Activated T-cell treated with anti-CD3 and anti-CD28 coated beads for 4 hours (primary cell): ENCODE results near the gene KRTAP10-8.
"Not testable (repeated sequence)": the region's sequence is repeated elsewhere in the genome, so short reads cannot be mapped to it uniquely, and the experiment has no call there.

ENCODE experiments used
- DNase-seq: peaks from one replicate; pipeline ENCODE4 v3.0.0-alpha.2; 2020

Gene KRTAP10-8

DNA sequence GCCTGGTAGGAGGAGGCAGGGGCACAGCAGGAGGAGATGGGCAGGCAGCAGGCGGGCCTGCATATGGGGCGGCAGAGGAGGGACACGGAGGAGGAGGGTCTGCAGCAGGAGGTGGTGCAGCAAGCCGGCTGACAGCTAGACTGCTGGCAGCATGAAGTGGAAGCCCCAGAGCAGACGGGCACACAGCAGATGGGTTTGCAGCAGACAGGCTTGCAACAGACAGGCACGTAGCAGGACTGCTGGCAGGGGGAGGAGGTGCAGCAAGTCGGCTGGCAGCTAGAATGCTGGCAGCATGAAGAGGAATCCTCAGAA is 32.1 kb upstream of the KRTAP10-8 start:
- DNase-seq: no peak

DNA sequence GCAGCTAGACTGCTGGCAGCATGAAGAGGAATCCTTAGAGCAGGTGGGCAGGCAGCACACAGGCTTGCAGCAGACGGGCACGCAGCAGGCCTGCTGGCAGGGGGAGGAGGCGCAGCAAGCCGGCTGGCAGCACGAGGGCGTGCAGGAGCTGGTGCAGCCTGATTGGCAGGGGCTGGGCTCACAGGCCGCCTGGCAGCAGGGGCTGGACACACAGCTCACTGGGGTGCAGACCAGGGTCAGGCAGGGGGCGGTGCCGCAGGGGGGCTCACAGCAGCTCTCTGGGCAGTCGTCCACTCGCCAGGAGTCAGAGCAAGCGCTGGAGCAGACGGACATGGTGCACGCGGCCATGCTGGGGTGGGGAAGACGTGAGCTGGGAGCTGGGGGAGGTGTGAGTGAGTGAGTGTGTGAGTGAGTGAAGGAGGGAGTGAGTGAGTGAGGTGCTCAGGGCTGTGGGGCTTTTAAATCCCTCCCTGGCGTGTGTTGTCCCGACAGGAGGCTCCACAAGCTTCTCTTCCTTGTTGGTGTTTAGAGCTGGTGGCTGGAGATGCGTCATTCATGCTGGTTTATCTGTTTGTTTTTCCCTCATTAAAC is 31.6 kb upstream of the KRTAP10-8 start, which contains the start of gene KRTAP10-5:
Gene KRTAP10-5, minus strand, starts transcription at position 374 of the 591 bp plus-strand sequence. Its CDS starts 26 bp downstream, at position 348.
- not testable (repeated sequence) for DNase-seq

DNA sequence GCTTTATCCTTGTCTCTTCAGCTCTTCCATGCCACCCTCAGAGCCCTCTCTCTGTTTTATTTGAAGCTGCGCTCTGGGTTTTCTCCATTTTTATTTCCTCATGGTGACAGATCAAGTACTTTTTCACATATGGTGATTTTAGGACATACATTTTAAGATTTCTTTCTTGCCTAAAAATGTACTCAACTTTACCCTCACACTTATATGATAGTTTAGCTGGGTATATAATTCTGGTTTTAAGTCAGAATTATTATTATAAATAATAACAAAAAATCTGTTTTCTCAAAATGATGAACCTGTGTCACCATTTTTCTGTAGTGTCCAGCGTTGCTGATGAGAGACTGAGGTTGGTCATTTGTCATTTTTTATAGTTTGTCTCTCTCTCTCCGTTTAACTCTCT is 30.7 kb upstream of the KRTAP10-8 start:
- DNase-seq: no peak

DNA sequence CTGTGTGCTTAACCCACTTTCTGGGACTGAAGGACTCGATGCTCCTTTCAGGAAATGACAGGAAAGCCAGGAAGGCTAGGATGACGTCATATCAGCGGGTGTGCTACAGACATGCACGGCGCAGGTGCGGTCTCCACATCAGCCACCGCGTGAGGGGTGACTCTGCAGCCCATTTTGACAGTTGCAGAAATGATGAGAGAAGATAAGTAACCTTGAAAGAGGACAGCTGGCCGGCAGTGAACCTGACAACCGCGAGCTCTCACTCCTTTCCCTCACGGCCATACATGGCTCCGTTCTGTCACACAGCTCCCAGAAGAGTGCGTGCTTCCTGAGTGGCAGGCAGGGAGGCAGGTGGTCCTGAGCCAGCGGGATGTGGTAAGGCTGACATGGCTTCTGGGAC is 29.8 kb upstream of the KRTAP10-8 start:
- DNase-seq: no peak

DNA sequence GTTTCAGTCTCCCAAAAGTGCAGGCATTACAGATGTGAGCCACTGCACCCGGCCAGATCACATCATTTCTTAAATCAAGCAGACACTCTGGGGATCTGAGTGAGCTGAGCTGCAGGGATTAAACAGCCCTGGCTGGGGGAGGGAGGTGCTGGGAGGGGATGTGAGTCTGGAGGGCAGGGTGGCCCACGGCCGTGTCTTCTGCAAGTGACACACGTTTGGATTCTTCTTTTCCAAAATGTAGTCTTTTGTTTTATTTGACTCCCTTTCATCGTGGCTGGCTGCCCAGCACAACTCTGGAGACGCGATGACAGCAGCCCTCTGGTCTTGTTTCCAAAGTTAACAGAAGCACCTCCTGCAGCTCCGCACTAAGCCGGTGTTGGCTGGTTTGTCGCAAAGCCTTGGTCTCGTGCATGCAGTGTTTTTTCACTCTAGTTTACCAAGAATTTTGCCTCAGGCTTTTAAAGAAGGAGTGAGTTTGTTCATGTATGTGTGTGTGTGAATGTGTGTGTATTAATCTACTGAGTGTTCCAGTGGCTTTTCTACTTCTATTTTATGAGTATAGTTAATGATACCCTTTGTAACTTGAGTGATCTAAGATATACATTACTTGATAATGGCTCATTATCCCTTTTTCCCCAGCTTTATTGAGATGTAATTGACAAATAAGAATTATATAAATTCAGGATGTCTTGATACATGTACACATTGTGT is 28.6 kb upstream of the KRTAP10-8 start:
- no peak for DNase-seq

DNA sequence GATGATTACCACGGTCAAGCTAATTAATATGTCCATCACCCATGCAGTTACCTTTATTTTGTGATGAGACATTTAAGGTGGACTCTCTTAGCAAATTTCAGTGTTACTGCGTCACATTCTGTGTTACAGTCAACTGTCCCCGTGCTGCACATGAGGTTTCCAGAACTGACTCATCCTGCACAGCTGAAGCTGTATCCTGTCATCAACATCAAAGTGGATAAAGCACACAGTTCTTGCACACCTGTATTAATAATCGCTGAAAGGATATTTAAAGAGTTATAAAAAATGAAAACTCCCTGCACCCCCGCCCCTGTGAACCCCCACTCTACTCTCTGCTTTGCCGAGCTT is 28.1 kb upstream of the KRTAP10-8 start:
- DNase-seq: peak; percentile 15

DNA sequence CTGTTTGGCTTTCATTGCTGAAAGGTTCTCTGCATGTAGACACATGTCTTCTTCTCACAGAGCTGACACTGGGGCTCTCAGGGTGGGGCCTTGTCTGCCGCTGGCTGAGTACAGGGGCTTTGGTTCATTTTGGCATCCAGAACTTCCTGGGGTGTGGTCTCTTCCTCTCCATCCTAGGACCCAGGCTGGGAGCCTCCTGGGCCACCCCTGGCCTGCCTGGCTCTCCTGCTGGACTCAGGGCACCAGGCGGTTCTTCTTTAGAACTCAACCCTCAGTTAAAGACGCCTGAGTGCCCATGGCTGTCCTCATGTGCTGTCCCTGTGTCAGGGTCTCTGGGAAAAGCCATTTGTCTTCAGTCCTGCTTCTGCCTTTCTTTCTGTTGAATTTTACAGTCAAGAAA is 26.0 kb upstream of the KRTAP10-8 start:
- no peak for DNase-seq

DNA sequence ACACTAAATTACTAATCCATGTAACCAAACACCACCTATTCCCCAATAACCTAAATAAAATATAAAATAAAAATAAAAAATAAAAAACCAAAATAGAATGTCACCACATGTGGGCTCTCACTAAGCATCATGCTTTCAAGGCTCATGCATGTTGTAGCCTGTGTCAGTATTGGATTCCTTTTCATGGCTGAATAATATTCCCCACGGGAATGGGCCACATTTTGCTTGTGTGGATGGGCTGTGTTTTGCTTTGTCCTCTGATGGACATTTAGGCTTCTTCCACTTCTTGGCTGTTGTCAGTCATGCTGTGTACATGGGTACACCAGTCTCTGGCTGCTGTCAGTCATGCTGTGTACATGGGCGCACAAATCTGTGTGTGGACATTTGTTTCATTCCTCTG is 22.8 kb upstream of the KRTAP10-8 start:
- DNase-seq: no peak

DNA sequence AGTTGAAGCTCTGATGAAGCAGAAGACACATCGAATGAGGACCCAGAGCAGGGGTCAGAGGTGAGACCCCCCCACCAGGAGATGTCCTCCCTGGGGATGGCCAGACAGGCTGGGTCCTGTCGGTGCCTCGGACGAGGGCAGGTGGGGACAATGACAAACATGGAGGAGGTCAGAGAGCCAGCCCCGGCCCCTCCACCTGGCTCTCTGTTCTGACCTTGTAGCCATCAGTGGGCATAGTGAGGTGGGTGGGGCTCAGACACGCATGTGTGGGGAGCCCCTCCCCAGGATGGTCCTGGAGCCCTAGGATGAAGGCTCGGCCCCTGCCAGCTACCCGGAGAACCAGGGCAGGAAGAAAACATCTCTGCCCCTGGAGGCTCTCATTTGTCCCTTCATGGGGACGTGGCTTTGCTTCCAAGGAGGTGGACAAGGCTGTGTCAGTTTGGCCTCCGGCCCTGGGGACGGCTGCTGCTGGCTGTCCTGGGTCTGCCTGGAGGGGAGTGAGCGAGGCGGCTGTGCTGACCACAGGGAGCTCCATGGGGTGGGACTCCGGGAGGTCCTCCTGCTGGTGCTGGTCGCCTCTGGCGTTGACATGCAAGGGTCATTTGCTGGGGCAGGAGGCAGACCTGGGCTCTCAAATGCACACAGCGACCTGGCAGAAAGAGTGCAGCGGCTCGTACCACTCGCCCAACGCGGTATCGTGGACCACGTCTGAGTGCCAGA is 22.1 kb upstream of the KRTAP10-8 start:
- DNase-seq: no peak

DNA sequence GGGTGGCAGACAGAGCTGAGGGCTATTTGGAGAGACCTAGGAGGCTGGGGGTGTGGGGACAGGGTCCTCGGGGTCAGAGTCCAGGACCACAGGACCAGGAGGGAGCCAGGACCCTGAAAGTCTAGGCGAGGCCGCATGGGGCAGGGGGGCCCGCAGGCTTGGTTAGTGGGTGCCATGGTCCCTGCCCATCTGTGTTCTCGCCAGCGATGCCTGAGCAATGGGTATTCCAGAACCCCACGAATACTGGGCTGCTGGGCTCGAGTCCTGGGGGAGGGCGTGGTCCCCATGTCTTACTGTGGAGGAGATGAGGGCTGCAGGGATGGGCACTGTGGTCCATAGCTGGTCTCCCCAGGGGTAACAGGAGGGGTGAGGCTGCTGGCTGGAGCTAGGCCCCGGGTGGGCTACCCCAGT is 21.6 kb upstream of the KRTAP10-8 start:
- DNase-seq: no peak

DNA sequence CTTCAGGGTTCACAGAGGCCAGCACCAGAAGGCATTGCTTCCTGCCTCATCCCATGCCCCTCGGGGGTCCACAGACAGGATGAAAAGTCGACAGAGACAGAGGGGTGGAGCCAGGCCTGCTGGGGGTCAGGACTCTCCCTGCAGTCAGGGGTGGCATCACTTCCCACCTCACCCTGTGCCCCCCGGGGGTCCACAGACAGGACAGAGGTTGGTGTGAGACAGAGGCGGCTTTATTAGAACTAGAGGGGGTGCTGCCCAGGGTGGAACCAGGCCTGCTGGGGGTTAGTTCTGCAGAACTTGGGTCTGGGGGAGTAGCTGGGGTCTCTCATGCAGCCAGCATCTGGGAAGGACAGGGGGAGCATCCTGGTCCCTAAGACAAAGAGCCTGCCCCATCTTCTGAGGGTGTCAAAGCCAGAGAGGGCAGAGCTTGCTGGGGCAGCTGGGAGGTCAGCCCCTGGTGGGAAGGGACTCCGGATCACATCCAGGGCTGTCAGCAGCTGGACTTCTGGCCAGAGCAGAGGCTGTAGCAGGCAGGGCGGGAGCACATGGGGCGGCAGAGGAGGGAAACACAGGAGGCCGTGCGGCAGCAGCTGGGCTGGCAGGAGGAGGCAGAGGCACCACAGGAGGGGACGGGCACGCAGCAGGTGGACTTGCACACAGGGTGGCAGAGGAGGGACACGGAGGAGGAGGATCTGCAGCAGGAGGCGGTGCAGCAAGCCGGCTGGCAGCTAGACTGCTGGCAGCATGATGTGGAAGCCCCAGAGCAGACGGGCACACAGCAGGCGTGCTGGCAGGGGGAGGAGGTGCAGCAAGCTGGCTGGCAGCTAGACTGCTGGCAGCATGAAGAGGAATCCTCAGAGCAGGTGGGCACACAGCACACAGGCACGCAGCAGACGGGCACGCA is 20.7 kb upstream of the KRTAP10-8 start:
- DNase-seq: not testable (repeated sequence)

DNA sequence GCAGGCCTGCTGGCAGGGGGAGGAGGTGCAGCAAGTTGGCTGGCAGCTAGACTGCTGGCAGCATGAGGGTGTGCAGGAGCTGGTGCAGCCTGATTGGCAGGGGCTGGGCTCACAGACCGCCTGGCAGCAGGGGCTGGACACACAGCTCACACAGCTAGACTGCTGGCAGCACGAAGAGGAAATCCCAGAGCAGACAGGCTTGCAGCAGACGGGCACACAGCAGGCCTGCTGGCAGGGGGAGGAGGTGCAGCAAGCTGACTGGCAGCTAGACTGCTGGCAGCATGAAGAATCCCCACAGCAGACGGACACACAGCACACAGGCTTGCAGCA is 20.1 kb upstream of the KRTAP10-8 start:
- DNase-seq: not testable (repeated sequence)

DNA sequence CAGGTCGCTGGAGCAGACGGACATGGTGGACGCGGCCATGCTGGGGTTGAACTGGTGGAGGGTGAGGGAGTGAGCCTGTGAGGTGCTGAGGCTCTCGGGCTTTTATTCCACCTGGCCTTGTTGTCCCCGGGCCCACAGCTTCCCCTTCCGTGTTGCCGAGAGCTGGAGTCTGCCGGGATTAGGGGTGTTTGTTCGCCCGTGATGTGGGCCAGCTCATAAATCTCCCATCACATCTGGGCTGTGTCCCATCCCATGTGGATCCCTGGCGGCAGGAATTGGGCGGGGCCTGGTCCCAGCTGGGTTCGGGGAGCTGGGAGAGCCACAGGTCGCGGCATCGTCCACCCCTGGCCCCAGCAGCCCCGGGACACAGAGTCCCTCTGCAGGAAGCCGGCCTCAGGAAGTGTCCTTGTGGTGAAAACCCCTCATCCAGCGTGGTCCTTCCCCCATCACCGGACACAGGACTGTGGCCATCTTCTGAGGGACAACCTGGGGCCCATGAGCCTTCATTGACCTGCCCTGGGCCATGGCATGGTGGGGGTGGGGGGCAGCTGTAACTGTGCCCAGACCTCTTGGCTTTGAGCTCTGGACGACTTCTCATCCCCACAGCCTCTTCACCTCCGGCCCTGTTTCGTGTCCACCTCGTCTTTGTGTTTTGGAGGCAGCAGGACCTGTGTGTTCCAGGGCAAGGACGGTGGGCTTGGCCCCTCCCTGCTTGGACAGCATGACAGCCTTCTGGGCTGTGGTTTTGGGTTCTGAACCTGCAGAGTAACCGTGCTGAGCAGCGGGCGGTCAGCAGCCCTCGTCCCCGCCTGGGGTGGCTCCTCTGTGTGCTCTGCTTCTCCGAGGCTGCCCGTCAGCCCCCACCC is 19.2 kb upstream of the KRTAP10-8 start, which contains the start of gene KRTAP10-6:
Gene KRTAP10-6, minus strand, starts transcription at position 60 of the 866 bp plus-strand sequence. Its CDS starts 21 bp downstream, at position 39.
- no peak for DNase-seq

DNA sequence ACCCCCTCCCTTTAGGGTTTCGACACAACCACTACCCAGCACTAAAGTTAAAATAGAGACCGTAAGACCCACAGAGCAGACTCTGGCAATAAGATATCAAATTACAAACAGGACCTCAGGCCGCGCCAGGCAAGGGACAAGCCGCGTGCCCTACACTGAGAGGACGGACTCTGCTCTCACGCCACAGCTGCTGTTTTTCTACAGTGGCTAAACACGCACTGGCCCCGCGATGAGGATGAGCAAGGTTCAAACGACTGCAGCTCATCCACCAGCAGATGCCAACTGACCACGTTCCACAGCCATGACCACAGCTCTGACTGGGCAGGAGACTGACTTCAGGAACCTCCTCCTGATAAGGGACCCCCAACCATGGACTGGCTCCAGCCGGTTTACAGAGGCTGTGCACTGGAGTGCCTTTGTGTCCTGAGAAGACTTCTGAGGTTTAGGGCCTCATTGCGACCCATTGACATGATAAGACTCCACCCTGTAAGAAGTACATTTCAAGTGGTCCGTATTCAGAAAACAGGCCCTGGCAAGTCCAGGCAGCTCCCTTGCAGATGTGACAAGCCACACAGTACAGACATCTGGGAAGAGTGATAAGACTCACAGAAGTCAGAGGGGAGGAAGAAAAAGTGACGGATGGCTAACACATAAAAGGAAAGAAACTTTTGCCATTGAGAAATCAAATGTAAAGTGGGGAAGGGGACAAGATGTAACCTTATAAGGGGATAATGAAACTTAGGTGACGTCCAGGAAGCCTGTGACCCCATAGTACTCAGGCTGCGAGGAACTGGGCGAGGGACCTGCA is 18.1 kb upstream of the KRTAP10-8 start:
- DNase-seq: no peak

DNA sequence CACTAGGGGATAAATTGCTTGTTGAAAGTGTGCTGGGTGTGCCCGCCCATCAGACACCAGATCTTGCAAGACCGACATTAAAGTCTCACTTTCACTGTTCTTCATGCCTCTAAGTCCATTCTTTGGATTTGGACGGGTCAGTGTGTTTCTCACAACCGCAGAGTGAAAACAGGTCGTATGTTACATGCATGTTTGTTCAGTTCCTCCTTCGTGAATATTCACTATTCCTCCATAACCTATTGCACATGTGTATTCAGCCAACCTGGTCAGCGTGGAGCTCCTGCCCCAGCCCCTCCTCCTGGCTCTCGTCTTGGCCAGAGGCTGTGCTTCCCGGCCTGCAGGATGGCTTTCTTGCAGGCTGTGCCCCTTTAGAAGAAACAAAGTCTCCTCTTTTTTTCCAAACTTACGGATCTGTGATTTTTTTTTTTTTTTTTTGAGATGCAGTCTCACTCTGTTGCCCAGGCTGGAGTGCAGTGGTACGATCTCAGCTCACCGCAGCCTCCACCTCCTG is 17.4 kb upstream of the KRTAP10-8 start:
- no peak for DNase-seq

DNA sequence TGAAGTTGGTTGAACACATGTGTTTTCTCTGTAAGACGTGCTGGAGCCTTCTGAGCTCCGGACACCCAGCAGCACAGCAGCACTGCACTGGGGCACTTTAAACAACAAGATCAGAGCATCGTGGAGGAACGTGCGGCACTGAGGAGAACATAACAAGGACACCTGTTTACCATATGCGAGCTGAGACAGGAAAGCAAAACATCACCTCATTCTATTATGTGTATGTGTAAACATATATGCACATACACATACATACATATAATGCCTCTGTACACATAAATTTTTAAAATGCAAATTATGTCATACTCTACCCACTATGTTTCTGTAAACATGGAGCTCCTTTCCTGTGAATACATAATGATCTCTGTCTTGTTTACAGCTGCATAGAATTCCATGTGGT is 16.4 kb upstream of the KRTAP10-8 start:
- no peak for DNase-seq

DNA sequence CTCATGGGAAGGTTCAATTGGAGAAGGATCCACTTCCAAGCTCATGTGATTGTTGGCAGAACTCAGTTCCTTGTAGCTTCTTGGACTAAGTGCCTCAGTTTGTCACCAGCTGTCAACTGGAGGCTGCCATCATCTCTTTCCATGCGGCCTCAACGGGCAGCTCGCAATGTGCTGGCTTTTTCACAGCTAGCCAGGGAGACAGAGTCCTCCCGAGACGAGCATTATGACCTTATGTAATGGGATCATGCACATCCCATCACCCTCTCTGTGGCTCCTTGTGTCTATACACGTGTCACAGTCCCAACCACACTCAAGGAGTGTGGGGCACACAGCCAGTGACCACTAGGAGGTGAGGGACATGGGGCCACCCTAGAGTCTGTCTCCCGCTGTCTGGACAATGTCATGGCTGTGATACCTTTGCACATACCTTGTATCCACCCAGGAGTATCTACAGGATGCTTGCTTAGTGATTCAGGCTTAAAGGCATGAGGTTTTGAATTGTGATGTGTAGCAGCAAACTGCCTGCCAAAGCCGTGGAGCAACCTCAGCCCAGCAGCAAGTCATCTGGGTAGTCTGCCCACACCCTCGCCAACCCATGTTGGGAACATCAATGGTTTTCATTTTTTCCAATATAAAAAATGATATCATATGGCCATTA is 15.7 kb upstream of the KRTAP10-8 start:
- no peak for DNase-seq

DNA sequence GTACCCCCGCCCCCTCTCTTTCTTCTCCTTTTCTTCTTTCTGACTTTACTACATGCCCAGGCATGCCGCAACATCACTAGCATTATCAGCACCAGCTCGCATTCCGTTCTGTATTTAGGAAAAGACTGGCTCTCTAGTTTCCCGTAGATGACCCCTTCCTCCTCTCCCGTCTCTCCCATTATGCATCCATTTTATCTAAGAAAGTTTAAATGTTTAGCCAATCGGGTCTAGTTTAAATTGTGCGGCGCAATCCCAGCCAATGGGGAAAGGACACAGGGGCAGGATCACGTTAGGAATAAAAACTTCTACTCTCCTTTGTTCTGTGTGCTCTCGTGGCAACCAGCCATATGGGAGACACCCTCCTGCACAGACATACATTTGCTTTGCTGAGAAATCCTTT is 13.8 kb upstream of the KRTAP10-8 start:
- no peak for DNase-seq

DNA sequence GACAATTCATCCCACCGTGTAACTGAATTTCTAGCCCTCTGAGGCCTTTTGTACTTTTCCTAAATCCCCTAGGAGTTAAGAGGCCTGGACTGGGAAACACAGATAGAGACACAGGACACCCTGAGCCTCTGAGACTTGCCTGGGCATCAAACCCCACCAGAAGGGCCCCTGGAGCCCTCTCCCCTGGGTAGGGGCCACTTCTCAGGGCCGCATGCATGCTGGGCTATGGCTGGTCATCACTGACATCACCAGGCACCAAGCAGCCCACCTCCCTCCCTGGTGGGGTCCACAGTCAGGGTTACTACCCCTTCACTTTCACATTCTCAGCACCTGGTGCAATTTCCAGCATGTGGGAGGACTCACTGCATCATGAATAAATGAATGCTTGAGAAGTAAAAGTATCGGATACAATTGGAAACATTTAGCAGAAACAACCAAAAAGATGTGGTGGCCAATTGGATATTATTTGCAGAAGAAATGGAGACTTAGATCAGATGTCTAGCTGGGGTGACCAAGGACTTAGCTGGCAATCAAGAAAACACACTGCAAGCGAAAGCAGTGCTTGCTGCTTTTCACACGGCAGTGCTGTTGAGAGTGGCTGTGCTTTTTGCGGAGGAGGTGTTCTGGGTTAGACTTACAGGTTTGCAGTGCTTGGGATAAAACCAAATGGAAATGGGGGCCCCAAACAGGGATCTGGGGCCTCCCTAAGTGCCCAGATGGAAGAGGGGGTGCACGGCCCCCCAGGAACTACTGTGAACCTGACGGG is 12.4 kb upstream of the KRTAP10-8 start:
- DNase-seq: no peak
